Measurements from ENCODE around the gene MAP1LC3B2. TPM values are rescaled to one million over a fixed set of nuclear protein-coding genes. Genes with fewer than 3 reads are reported as not detected.
A peak's percentile ranks its signal among the peaks of the same experiment; 100 is the strongest.

Gene MAP1LC3B2
- total and polyA plus RNA-seq, 10 of the 15 experiments (the other 5 are each of a cell fraction or from before 2014, with no cell fraction given), result 0.23 to 2.7 (median 0.72) TPM; not detected in 3

DNA sequence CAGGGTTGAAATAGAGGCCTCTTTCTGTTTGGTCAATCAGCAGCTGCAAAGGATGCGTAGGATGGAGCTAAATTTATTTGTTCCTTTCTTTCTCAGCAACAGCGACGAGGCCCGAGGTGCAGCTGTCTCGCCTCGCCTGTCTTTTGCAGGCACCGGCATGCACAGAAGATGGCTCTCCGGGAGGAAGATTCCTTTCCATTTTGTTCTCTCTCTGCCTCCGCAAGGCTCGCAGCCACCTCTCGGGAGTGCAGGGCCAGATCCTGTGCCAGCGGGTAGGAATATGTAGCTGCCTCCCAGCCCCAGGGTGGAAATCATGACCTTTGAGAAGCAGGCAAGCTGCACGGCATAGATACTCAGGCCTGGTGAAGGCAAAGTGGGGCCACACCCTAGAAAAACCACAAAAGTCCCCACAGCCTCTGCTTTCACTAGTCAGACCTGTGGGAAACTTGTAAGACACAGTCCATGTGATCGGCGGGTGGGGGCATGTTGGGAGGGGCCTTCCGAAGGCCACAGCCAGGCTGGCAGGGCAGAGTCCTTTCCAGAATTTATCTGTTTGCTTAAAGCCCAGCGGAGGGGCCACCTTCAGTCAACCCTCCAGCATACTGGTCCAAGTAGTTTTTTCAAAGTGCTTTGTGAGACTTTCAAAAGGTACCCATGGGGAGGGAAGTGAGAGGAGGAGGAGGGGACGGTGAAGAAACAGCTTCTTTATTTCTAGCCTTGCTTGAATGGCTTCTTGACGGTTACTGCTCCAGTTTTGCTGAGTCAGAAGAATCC lies at the start of gene MAP1LC3B2 (continued):
- peak; percentile 73; the same call in 1 of the 2 replicates for TF ChIP-seq CREM (IDR thresholded peaks at IDR 0.05; ENCODE audit: low read depth)
- no peak for TF ChIP-seq MYC (IDR thresholded peaks at IDR 0.05; ENCODE audit: insufficient read depth, insufficient read length, insufficient replicate concordance, low read length, severe bottlenecking)
- TF ChIP-seq, protein P1, sequence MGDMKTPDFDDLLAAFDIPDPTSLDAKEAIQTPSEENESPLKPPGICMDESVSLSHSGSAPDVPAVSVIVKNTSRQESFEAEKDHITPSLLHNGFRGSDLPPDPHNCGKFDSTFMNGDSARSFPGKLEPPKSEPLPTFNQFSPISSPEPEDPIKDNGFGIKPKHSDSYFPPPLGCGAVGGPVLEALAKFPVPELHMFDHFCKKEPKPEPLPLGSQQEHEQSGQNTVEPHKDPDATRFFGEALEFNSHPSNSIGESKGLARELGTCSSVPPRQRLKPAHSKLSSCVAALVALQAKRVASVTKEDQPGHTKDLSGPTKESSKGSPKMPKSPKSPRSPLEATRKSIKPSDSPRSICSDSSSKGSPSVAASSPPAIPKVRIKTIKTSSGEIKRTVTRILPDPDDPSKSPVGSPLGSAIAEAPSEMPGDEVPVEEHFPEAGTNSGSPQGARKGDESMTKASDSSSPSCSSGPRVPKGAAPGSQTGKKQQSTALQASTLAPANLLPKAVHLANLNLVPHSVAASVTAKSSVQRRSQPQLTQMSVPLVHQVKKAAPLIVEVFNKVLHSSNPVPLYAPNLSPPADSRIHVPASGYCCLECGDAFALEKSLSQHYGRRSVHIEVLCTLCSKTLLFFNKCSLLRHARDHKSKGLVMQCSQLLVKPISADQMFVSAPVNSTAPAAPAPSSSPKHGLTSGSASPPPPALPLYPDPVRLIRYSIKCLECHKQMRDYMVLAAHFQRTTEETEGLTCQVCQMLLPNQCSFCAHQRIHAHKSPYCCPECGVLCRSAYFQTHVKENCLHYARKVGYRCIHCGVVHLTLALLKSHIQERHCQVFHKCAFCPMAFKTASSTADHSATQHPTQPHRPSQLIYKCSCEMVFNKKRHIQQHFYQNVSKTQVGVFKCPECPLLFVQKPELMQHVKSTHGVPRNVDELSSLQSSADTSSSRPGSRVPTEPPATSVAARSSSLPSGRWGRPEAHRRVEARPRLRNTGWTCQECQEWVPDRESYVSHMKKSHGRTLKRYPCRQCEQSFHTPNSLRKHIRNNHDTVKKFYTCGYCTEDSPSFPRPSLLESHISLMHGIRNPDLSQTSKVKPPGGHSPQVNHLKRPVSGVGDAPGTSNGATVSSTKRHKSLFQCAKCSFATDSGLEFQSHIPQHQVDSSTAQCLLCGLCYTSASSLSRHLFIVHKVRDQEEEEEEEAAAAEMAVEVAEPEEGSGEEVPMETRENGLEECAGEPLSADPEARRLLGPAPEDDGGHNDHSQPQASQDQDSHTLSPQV (IDR thresholded peaks at IDR 0.05), result no peak
- TF ChIP-seq, protein P2, sequence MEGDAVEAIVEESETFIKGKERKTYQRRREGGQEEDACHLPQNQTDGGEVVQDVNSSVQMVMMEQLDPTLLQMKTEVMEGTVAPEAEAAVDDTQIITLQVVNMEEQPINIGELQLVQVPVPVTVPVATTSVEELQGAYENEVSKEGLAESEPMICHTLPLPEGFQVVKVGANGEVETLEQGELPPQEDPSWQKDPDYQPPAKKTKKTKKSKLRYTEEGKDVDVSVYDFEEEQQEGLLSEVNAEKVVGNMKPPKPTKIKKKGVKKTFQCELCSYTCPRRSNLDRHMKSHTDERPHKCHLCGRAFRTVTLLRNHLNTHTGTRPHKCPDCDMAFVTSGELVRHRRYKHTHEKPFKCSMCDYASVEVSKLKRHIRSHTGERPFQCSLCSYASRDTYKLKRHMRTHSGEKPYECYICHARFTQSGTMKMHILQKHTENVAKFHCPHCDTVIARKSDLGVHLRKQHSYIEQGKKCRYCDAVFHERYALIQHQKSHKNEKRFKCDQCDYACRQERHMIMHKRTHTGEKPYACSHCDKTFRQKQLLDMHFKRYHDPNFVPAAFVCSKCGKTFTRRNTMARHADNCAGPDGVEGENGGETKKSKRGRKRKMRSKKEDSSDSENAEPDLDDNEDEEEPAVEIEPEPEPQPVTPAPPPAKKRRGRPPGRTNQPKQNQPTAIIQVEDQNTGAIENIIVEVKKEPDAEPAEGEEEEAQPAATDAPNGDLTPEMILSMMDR (IDR thresholded peaks at IDR 0.05 in 2 of 3, conservative IDR thresholded peaks at IDR 0.05 in 1 of 3; ENCODE audit: control insufficient read depth in 2 of 3, extremely low read depth in 1 of 3, insufficient read depth in 1 of 3, low read depth in 3 of 3, low read length in 3 of 3), result no peak
- TF ChIP-seq NR2C2 (IDR thresholded peaks at IDR 0.05; ENCODE audit: borderline replicate concordance, control insufficient read depth, insufficient read length, low read depth), result no peak
- TF ChIP-seq, protein P3, sequence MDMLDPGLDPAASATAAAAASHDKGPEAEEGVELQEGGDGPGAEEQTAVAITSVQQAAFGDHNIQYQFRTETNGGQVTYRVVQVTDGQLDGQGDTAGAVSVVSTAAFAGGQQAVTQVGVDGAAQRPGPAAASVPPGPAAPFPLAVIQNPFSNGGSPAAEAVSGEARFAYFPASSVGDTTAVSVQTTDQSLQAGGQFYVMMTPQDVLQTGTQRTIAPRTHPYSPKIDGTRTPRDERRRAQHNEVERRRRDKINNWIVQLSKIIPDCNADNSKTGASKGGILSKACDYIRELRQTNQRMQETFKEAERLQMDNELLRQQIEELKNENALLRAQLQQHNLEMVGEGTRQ (IDR thresholded peaks at IDR 0.05; ENCODE audit: borderline replicate concordance, low read depth, low read length), result no peak; the same call in 1 of the 2 replicates
- no peak for TF ChIP-seq NBN (IDR thresholded peaks at IDR 0.05)
- TF ChIP-seq NFXL1 (IDR thresholded peaks at IDR 0.05; ENCODE audit: borderline replicate concordance), result no peak
- TF ChIP-seq, protein P4, sequence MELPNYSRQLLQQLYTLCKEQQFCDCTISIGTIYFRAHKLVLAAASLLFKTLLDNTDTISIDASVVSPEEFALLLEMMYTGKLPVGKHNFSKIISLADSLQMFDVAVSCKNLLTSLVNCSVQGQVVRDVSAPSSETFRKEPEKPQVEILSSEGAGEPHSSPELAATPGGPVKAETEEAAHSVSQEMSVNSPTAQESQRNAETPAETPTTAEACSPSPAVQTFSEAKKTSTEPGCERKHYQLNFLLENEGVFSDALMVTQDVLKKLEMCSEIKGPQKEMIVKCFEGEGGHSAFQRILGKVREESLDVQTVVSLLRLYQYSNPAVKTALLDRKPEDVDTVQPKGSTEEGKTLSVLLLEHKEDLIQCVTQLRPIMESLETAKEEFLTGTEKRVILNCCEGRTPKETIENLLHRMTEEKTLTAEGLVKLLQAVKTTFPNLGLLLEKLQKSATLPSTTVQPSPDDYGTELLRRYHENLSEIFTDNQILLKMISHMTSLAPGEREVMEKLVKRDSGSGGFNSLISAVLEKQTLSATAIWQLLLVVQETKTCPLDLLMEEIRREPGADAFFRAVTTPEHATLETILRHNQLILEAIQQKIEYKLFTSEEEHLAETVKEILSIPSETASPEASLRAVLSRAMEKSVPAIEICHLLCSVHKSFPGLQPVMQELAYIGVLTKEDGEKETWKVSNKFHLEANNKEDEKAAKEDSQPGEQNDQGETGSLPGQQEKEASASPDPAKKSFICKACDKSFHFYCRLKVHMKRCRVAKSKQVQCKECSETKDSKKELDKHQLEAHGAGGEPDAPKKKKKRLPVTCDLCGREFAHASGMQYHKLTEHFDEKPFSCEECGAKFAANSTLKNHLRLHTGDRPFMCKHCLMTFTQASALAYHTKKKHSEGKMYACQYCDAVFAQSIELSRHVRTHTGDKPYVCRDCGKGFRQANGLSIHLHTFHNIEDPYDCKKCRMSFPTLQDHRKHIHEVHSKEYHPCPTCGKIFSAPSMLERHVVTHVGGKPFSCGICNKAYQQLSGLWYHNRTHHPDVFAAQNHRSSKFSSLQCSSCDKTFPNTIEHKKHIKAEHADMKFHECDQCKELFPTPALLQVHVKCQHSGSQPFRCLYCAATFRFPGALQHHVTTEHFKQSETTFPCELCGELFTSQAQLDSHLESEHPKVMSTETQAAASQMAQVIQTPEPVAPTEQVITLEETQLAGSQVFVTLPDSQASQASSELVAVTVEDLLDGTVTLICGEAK (IDR thresholded peaks at IDR 0.05; ENCODE audit: borderline replicate concordance), result no peak
- TF ChIP-seq, protein P5, sequence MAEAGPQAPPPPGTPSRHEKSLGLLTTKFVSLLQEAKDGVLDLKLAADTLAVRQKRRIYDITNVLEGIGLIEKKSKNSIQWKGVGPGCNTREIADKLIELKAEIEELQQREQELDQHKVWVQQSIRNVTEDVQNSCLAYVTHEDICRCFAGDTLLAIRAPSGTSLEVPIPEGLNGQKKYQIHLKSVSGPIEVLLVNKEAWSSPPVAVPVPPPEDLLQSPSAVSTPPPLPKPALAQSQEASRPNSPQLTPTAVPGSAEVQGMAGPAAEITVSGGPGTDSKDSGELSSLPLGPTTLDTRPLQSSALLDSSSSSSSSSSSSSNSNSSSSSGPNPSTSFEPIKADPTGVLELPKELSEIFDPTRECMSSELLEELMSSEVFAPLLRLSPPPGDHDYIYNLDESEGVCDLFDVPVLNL (IDR thresholded peaks at IDR 0.05; ENCODE audit: low read depth, low read length), result no peak
- TF ChIP-seq MYB (IDR thresholded peaks at IDR 0.05; ENCODE audit: borderline replicate concordance, low read depth, low read length), result peak; percentile 61
- TF ChIP-seq, protein P6, sequence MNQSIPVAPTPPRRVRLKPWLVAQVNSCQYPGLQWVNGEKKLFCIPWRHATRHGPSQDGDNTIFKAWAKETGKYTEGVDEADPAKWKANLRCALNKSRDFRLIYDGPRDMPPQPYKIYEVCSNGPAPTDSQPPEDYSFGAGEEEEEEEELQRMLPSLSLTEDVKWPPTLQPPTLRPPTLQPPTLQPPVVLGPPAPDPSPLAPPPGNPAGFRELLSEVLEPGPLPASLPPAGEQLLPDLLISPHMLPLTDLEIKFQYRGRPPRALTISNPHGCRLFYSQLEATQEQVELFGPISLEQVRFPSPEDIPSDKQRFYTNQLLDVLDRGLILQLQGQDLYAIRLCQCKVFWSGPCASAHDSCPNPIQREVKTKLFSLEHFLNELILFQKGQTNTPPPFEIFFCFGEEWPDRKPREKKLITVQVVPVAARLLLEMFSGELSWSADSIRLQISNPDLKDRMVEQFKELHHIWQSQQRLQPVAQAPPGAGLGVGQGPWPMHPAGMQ (IDR thresholded peaks at IDR 0.05; ENCODE audit: borderline replicate concordance), result no peak
